Mesendoderm (in vitro differentiated cells): ENCODE data around the gene TINAG.
A peak's percentile ranks its signal among the peaks of the same experiment; 100 is the strongest.
"Not testable (repeated sequence)": the region's sequence is repeated elsewhere in the genome, so short reads cannot be mapped to it uniquely, and the experiment has no call there.

Experiments
- DNase-seq: peaks from one replicate; pipeline ENCODE4 v3.0.0; 2013
- H2AK5ac ChIP-seq: 2 replicates; pipeline ENCODE4 v1.6.1; 2013; ENCODE audit warnings: low read length, inconsistent platforms
- H2BK120ac ChIP-seq: 2 replicates; pipeline ENCODE4 v1.6.1; 2013; ENCODE audit warnings: low read depth, mild to moderate bottlenecking, low read length, moderate library complexity, mixed read lengths
- H2BK15ac ChIP-seq: replicated peaks from 2 replicates; pipeline ENCODE4 v1.6.1; 2013; ENCODE audit warnings: low read depth, mild to moderate bottlenecking, moderate library complexity
- H2BK5ac ChIP-seq: 2 replicates; pipeline ENCODE4 v1.6.1; 2013; ENCODE audit warnings: low read length, inconsistent platforms
- H3K18ac ChIP-seq: 2 replicates; pipeline ENCODE4 v1.6.1; 2013; ENCODE audit warnings: mild to moderate bottlenecking, low read length, mixed read lengths
- H3K23ac ChIP-seq: one replicate; pipeline ENCODE4 v1.6.1; 2013; ENCODE audit warnings: low read length
- H3K27ac ChIP-seq: 2 replicates; pipeline ENCODE4 v1.5.1; 2013; ENCODE audit warnings: low read depth, mild to moderate bottlenecking, inconsistent platforms, low read length, moderate library complexity
- H3K27me3 ChIP-seq: 2 replicates; pipeline ENCODE4 v1.6.1; 2013; ENCODE audit warnings: low read length, control low read depth, mild to moderate bottlenecking, inconsistent platforms; ENCODE audit not compliant: insufficient read depth, poor library complexity
- H3K36me3 ChIP-seq: 2 replicates; pipeline ENCODE4 v1.6.1; 2013; ENCODE audit warnings: low read length, inconsistent platforms; ENCODE audit not compliant: control insufficient read depth, insufficient read depth
- H3K4ac ChIP-seq: one replicate; pipeline ENCODE4 v1.6.1; 2013; ENCODE audit warnings: low read depth, mild to moderate bottlenecking, low read length, moderate library complexity
- H3K4me1 ChIP-seq: 2 replicates; pipeline ENCODE4 v1.6.1; 2013; ENCODE audit warnings: low read depth, low read length, inconsistent platforms; ENCODE audit not compliant: control insufficient read depth
- H3K4me2 ChIP-seq: 2 replicates; pipeline ENCODE4 v1.6.1; 2013; ENCODE audit warnings: low read length
- H3K4me3 ChIP-seq: 2 replicates; pipeline ENCODE4 v1.5.1; 2013; ENCODE audit warnings: mild to moderate bottlenecking, low read length
- H3K56ac ChIP-seq: one replicate; pipeline ENCODE4 v1.6.1; 2013; ENCODE audit warnings: low read length
- H3K79me1 ChIP-seq: 2 replicates; pipeline ENCODE4 v1.6.1; 2013; ENCODE audit warnings: low read length, inconsistent platforms
- H3K79me2 ChIP-seq: 2 replicates; pipeline ENCODE4 v1.6.1; 2013; ENCODE audit warnings: mild to moderate bottlenecking, low read length; ENCODE audit not compliant: control insufficient read depth, insufficient read depth
- H3K9ac ChIP-seq: 2 replicates; pipeline ENCODE4 v1.6.1; 2013; ENCODE audit warnings: low read length, inconsistent platforms
- H4K5ac ChIP-seq: one replicate; pipeline ENCODE4 v1.6.1; 2013; ENCODE audit warnings: low read length
- H4K8ac ChIP-seq: one replicate; pipeline ENCODE4 v1.6.1; 2013; ENCODE audit warnings: low read depth, mild to moderate bottlenecking, control low read depth, low read length, moderate library complexity
- WGBS: extraction: QIAGEN DNeasy Blood & Tissue Kit; methylation state at CpG from one replicate; pipeline ENCODE4 v1.1.7; 2013; ENCODE audit warnings: low lambda C conversion rate, missing lambda C conversion rate; ENCODE audit not compliant: insufficient coverage; ENCODE audit errors: extremely low coverage; 5-methylcytosine and 5-hydroxymethylcytosine counted together

TINAG gene

GRCh38 chr6:54310377-54311152 is 2.3 kb downstream of the TINAG start:
- Histone ChIP-seq H3K18ac (no peak overlapping the region), H3K79me1 (no peaks in the 10 kb centered on the region), H2BK5ac (no peak overlapping the region), H3K27ac (no peak overlapping the region), H3K4me3 (no peak overlapping the region), H2BK120ac (no peak overlapping the region), H3K23ac (no peak overlapping the region), H4K5ac (no peak overlapping the region), H3K4me1 (no peaks in the 10 kb centered on the region), H3K9ac (no peak overlapping the region), H3K79me2 (no peaks in the 10 kb centered on the region), H3K27me3 (no peaks in the 10 kb centered on the region), H2BK15ac (no peak overlapping the region), H3K56ac (no peak overlapping the region), H4K8ac (no peak overlapping the region), H2AK5ac (no peak overlapping the region), H3K4ac (no peak overlapping the region), H3K4me2 (no peak overlapping the region), H3K36me3 (no peaks in the 10 kb centered on the region)
- DNase-seq, result no peak
- no CpG with 5 or more reads among the region's 1 CpG for WGBS

GRCh38 chr6:54315656-54316055 is 7.4 kb downstream of the TINAG start:
- Histone ChIP-seq H3K9ac (no peak overlapping the region), H3K27me3 (no peaks in the 10 kb centered on the region), H2BK5ac (no peak overlapping the region), H3K36me3 (no peaks in the 10 kb centered on the region), H2AK5ac (no peak overlapping the region), H3K23ac (no peak overlapping the region), H3K79me1 (no peaks in the 10 kb centered on the region), H4K5ac (no peak overlapping the region), H3K18ac (no peak overlapping the region), H3K4ac (no peak overlapping the region), H2BK15ac (no peak overlapping the region), H3K79me2 (no peaks in the 10 kb centered on the region), H3K27ac (no peak overlapping the region), H3K4me3 (no peak overlapping the region), H4K8ac (no peak overlapping the region), H3K56ac (no peak overlapping the region), H2BK120ac (no peak overlapping the region), H3K4me1 (no peaks in the 10 kb centered on the region), H3K4me2 (no peak overlapping the region)
- no peak for DNase-seq
- no CpG with 5 or more reads among the region's 4 CpGs for WGBS

- H2BK5ac ChIP-seq, result no peak overlapping the region
- no peaks in the 10 kb centered on the region for H3K79me1 ChIP-seq
- H3K4ac ChIP-seq, result no peak overlapping the region
- H3K4me3 ChIP-seq, result no peak overlapping the region
- H3K4me1 ChIP-seq, result no peaks in the 10 kb centered on the region
- H2AK5ac ChIP-seq, result no peak overlapping the region
- H3K79me2 ChIP-seq, result no peaks in the 10 kb centered on the region
- H3K4me2 ChIP-seq, result no peak overlapping the region
- no peak overlapping the region for H2BK120ac ChIP-seq
- no peak for DNase-seq
- no peak overlapping the region for H3K56ac ChIP-seq
- H3K18ac ChIP-seq, result no peak overlapping the region
- H3K9ac ChIP-seq, result no peak overlapping the region
- no peak overlapping the region for H4K8ac ChIP-seq
- H3K27ac ChIP-seq, result no peak overlapping the region
- H2BK15ac ChIP-seq, result no peak overlapping the region
- H3K23ac ChIP-seq, result no peak overlapping the region
- H3K36me3 ChIP-seq, result no peaks in the 10 kb centered on the region
- WGBS, result no CpG with 5 or more reads among the region's 1 CpG
- H4K5ac ChIP-seq, result no peak overlapping the region
- no peaks in the 10 kb centered on the region for H3K27me3 ChIP-seq
Measured at GRCh38 chr6:54320871-54321270, 12.6 kb downstream of the TINAG start.

GRCh38 chr6:54327631-54328030 is 19.4 kb downstream of the TINAG start:
- Histone ChIP-seq H3K79me2 (no peaks in the 10 kb centered on the region), H2BK120ac (no peak overlapping the region), H3K79me1 (no peaks in the 10 kb centered on the region), H3K56ac (no peak overlapping the region), H2AK5ac (no peak overlapping the region), H4K8ac (no peak overlapping the region), H3K27ac (no peak overlapping the region), H3K4me1 (no peaks in the 10 kb centered on the region), H3K18ac (no peak overlapping the region), H3K27me3 (no peaks in the 10 kb centered on the region), H3K4me3 (no peak overlapping the region), H2BK5ac (no peak overlapping the region), H3K4ac (no peak overlapping the region), H3K36me3 (no peaks in the 10 kb centered on the region), H4K5ac (no peak overlapping the region), H2BK15ac (no peak overlapping the region), H3K9ac (no peak overlapping the region), H3K4me2 (no peak overlapping the region), H3K23ac (no peak overlapping the region)
- DNase-seq, result no peak
- no CpG with 5 or more reads among the region's 7 CpGs for WGBS

GRCh38 chr6:54331571-54331970 is 23.3 kb downstream of the TINAG start:
- H4K8ac ChIP-seq, H4K5ac ChIP-seq, H3K9ac ChIP-seq, H2BK5ac ChIP-seq, H3K4me3 ChIP-seq, H3K79me1 ChIP-seq, H3K4me2 ChIP-seq, H3K27ac ChIP-seq, H3K23ac ChIP-seq, H2AK5ac ChIP-seq, H2BK120ac ChIP-seq, DNase-seq, H3K4me1 ChIP-seq, H3K4ac ChIP-seq, H3K79me2 ChIP-seq, H2BK15ac ChIP-seq, H3K36me3 ChIP-seq, H3K56ac ChIP-seq, H3K18ac ChIP-seq, H3K27me3 ChIP-seq: not testable (repeated sequence)
- WGBS, result no CpG with 5 or more reads among the region's 2 CpGs

GRCh38 chr6:54335871-54336270 is 27.6 kb downstream of the TINAG start:
- H2BK5ac ChIP-seq, result no peak overlapping the region
- H3K79me1 ChIP-seq, result no peaks in the 10 kb centered on the region
- H3K18ac ChIP-seq, result no peak overlapping the region
- DNase-seq, result peak; percentile 89
- no peak overlapping the region for H3K27ac ChIP-seq
- H3K4ac ChIP-seq, result no peak overlapping the region
- no peak overlapping the region for H2BK15ac ChIP-seq
- no peaks in the 10 kb centered on the region for H3K4me1 ChIP-seq
- no peak overlapping the region for H2BK120ac ChIP-seq
- H3K9ac ChIP-seq, result no peak overlapping the region
- H3K27me3 ChIP-seq, result no peaks in the 10 kb centered on the region
- H3K36me3 ChIP-seq, result no peaks in the 10 kb centered on the region
- no peak overlapping the region for H3K56ac ChIP-seq
- no peak overlapping the region for H2AK5ac ChIP-seq
- H4K8ac ChIP-seq, result no peak overlapping the region
- no peak overlapping the region for H3K4me3 ChIP-seq
- H3K79me2 ChIP-seq, result no peaks in the 10 kb centered on the region
- WGBS, result no CpG with 5 or more reads among the region's 2 CpGs
- no peak overlapping the region for H3K4me2 ChIP-seq
- no peak overlapping the region for H3K23ac ChIP-seq
- H4K5ac ChIP-seq, result no peak overlapping the region
